ENCODE results near the gene CHI3L2. TPM values are rescaled to one million over a fixed set of nuclear protein-coding genes. Genes with fewer than 3 reads are reported as not detected.
A peak's percentile ranks its signal among the peaks of the same experiment; 100 is the strongest.

CHI3L2 gene
- total and polyA plus RNA-seq, 10 of the 15 experiments (the other 5 are each of a cell fraction or from before 2014, with no cell fraction given) = 37.1 to 508 (median 98.3) TPM

- TF ChIP-seq BACH1 (IDR thresholded peaks at IDR 0.05; ENCODE audit: borderline replicate concordance) (peak; percentile 62; the same call in 1 of the 2 replicates), RBBP5 (conservative IDR thresholded peaks at IDR 0.05) (no peak), E2F8 (IDR thresholded peaks at IDR 0.05; ENCODE audit: low read depth, partially characterized antibody) (no peak), CBFB (IDR thresholded peaks at IDR 0.05; ENCODE audit: low read depth) (peak; percentile 92), TBL1XR1 (IDR thresholded peaks at IDR 0.05; ENCODE audit: low read depth, low read length) (peak; percentile 76), STAT3 (IDR thresholded peaks at IDR 0.05; ENCODE audit: low read depth, low read length) (no peak), TARDBP (IDR thresholded peaks at IDR 0.05; ENCODE audit: borderline replicate concordance) (peak; percentile 14; the same call in 1 of the 2 replicates), RAD21 (IDR thresholded peaks at IDR 0.05; ENCODE audit: insufficient read depth, low read depth, low read length) (0 out of 2 replicates have a peak, but pooled peaks have one; percentile 2), ZNF274 (IDR thresholded peaks at IDR 0.05; ENCODE audit: insufficient read depth, insufficient read length) (no peak), RB1 (IDR thresholded peaks at IDR 0.05; ENCODE audit: borderline replicate concordance) (no peak), HSF1 (IDR thresholded peaks at IDR 0.05; ENCODE audit: low read depth, low read length) (no peak), RELA (IDR thresholded peaks at IDR 0.05; ENCODE audit: borderline replicate concordance, partially characterized antibody) (peak; percentile 13), BRCA1 (IDR thresholded peaks at IDR 0.05; ENCODE audit: low read depth, low read length) (no peak), CHD2 (IDR thresholded peaks at IDR 0.05; ENCODE audit: borderline replicate concordance, low read depth, low read length) (no peak; the same call in 1 of the 2 replicates), SRF (IDR thresholded peaks at IDR 0.05; ENCODE audit: low read depth in 2 of 2, low read length in 2 of 2) (no peak), TAF1 (IDR thresholded peaks at IDR 0.05; ENCODE audit: borderline replicate concordance, low read depth, low read length) (peak; percentile 70), MYC (IDR thresholded peaks at IDR 0.05; ENCODE audit: insufficient read depth, insufficient read length, insufficient replicate concordance, low read length, severe bottlenecking) (peak; percentile 79), MYB (IDR thresholded peaks at IDR 0.05; ENCODE audit: borderline replicate concordance, low read depth, low read length) (no peak), SMARCA5 (IDR thresholded peaks at IDR 0.05) (no peak), POLR2AphosphoS5 (IDR thresholded peaks at IDR 0.05; ENCODE audit: low read length) (peak; percentile 32), MTA3 (IDR thresholded peaks at IDR 0.05; ENCODE audit: borderline replicate concordance, low read length) (no peak), RAD51 (IDR thresholded peaks at IDR 0.05) (peak; percentile 51; the same call in 1 of the 2 replicates)
- TF ChIP-seq, protein P1, sequence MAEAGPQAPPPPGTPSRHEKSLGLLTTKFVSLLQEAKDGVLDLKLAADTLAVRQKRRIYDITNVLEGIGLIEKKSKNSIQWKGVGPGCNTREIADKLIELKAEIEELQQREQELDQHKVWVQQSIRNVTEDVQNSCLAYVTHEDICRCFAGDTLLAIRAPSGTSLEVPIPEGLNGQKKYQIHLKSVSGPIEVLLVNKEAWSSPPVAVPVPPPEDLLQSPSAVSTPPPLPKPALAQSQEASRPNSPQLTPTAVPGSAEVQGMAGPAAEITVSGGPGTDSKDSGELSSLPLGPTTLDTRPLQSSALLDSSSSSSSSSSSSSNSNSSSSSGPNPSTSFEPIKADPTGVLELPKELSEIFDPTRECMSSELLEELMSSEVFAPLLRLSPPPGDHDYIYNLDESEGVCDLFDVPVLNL (IDR thresholded peaks at IDR 0.05; ENCODE audit: low read depth, low read length) = no peak
- TF ChIP-seq, protein P2, sequence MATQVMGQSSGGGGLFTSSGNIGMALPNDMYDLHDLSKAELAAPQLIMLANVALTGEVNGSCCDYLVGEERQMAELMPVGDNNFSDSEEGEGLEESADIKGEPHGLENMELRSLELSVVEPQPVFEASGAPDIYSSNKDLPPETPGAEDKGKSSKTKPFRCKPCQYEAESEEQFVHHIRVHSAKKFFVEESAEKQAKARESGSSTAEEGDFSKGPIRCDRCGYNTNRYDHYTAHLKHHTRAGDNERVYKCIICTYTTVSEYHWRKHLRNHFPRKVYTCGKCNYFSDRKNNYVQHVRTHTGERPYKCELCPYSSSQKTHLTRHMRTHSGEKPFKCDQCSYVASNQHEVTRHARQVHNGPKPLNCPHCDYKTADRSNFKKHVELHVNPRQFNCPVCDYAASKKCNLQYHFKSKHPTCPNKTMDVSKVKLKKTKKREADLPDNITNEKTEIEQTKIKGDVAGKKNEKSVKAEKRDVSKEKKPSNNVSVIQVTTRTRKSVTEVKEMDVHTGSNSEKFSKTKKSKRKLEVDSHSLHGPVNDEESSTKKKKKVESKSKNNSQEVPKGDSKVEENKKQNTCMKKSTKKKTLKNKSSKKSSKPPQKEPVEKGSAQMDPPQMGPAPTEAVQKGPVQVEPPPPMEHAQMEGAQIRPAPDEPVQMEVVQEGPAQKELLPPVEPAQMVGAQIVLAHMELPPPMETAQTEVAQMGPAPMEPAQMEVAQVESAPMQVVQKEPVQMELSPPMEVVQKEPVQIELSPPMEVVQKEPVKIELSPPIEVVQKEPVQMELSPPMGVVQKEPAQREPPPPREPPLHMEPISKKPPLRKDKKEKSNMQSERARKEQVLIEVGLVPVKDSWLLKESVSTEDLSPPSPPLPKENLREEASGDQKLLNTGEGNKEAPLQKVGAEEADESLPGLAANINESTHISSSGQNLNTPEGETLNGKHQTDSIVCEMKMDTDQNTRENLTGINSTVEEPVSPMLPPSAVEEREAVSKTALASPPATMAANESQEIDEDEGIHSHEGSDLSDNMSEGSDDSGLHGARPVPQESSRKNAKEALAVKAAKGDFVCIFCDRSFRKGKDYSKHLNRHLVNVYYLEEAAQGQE (IDR thresholded peaks at IDR 0.05; ENCODE audit: low read depth, low read length) = no peak
Measured at GRCh38 chr1:111203681-111204200, 23.8 kb upstream of the CHI3L2 start (continued).

All from GM12878 (cell line).